ENCODE data around the gene INTS2.

The INTS2 gene

DNA sequence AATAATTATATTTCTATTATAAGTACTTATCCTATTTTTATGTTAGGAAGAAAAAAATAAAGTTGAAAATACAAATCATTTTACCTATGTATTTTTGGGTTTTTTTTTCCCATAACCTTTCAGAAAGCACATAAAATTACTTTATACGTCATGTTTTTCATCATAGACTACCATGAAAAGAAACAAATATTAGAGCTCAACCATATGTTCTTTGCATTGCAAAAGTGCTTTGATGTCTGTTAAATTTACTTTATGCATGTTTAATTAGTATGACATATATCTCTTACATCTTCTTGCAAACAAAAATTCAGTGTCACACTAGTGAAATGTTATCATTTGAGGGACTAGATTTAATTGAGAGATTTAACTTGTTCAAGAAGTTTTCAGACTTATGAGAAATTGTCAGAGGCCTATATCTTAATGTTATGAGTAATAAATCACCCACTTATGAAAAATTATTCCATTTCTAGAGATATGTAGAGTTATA, 88.4 kb downstream of the INTS2 start:
- Histone ChIP-seq H3K36me3 (ENCODE audit: insufficient read depth, low read length) (peaks cover 17% of the 10 kb centered on the region), H3K9ac (ENCODE audit: insufficient read length) (no peak overlapping the region), H3K4me3 (no peak overlapping the region), H3K9me3 (ENCODE audit: low read depth, low read length) (no peaks in the 10 kb centered on the region), H3K27ac (no peak overlapping the region)
- TF ChIP-seq EZH2 (IDR thresholded peaks at IDR 0.05) (no peak), FOXP2 (optimal IDR thresholded peaks at IDR 0.05; ENCODE audit: control extremely low read depth, extremely low read length, insufficient read depth) (no peak), POLR2AphosphoS5 (IDR thresholded peaks at IDR 0.05; ENCODE audit: borderline replicate concordance, low read depth, low read length) (no peak)
- no peak for DNase-seq (ENCODE audit: low read depth, low spot score)

DNA sequence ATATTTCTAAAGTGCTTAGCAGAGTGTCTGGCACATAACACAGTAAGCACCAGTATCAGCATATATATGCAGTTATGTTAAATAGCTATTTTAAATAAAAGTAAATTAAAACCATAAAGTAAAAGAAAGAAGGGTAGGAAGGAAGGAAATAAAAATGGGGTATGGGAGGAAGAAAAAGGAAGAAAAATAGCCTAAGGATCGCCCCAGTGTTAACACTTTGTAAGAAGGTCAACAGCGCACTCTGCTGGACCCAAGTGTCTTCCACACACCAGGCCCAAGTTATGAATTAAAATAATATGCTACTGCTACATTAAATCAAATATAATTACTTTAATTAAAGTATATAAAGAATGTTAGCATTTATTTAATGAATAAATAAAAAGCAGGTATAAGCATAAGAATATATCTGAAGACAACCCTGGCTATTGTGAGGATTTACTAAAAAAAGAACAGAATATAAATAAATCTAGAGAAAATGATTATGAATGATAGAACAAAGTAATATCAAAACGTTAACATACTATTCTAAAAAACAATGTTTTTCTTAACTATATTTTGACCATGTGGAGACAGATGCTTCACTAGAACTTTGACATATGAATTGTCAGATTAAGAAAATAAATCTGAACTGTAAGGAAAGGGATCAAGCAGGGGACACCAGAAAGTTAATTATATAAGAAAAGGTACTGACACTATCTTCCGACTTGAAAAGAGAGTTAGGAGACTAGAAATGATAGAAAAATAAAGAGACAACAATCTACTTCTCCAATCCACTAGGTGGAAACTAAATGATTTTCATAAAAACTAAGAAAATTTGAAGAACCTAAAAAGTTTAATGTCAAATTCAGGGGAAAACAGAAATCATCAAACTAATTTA, 90.4 kb downstream of the INTS2 start:
- H3K9ac ChIP-seq (ENCODE audit: insufficient read length), result no peak overlapping the region
- no peak for TF ChIP-seq EZH2 (IDR thresholded peaks at IDR 0.05)
- no peak for TF ChIP-seq POLR2AphosphoS5 (IDR thresholded peaks at IDR 0.05; ENCODE audit: borderline replicate concordance, low read depth, low read length)
- no peak for TF ChIP-seq FOXP2 (optimal IDR thresholded peaks at IDR 0.05; ENCODE audit: control extremely low read depth, extremely low read length, insufficient read depth)
- no peak overlapping the region for H3K4me3 ChIP-seq
- H3K27ac ChIP-seq, result no peak overlapping the region
- H3K9me3 ChIP-seq (ENCODE audit: low read depth, low read length), result no peaks in the 10 kb centered on the region
- H3K36me3 ChIP-seq (ENCODE audit: insufficient read depth, low read length), result peaks cover 4% of the 10 kb centered on the region; the same call in 1 of the 2 replicates
- peak; percentile 51 for DNase-seq (ENCODE audit: low read depth, low spot score)

- H3K4me3 ChIP-seq, result no peak overlapping the region
- H3K9me3 ChIP-seq (ENCODE audit: low read depth, low read length), result no peaks in the 10 kb centered on the region
- H3K27ac ChIP-seq, result no peak overlapping the region
- TF ChIP-seq FOXP2 (optimal IDR thresholded peaks at IDR 0.05; ENCODE audit: control extremely low read depth, extremely low read length, insufficient read depth) (no peak), EZH2 (IDR thresholded peaks at IDR 0.05) (no peak), POLR2AphosphoS5 (IDR thresholded peaks at IDR 0.05; ENCODE audit: borderline replicate concordance, low read depth, low read length) (no peak)
- no peak for DNase-seq (ENCODE audit: low read depth, low spot score)
- no peak overlapping the region for H3K9ac ChIP-seq (ENCODE audit: insufficient read length)
- H3K36me3 ChIP-seq (ENCODE audit: insufficient read depth, low read length), result no peaks in the 10 kb centered on the region; the same call in 1 of the 2 replicates
These were observed 91.3 kb downstream of the INTS2 start for GRCh38 chr17:61836266-61837174.

DNA sequence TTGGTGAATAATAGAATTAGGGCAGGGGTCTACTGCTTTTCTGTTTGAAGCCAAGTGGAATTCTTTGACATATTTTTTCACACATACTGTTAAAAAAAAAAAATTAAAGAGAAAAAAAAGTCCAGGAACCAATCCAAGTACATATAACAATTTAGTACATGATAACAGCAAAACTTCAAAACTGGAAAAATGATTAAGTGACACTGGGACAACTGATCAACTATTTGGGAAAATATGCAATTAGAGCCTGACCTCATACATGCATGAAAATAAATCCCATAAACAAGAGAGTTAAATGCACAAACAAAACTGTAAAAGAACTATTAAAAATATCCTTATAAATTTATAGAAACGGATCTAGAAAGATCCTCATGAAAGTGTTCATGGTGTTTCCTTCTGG, 92.2 kb downstream of the INTS2 start:
- Histone ChIP-seq H3K4me3 (no peak overlapping the region), H3K9me3 (ENCODE audit: low read depth, low read length) (no peaks in the 10 kb centered on the region), H3K9ac (ENCODE audit: insufficient read length) (no peak overlapping the region), H3K27ac (no peak overlapping the region), H3K36me3 (ENCODE audit: insufficient read depth, low read length) (no peaks in the 10 kb centered on the region)
- TF ChIP-seq EZH2 (IDR thresholded peaks at IDR 0.05) (no peak), FOXP2 (optimal IDR thresholded peaks at IDR 0.05; ENCODE audit: control extremely low read depth, extremely low read length, insufficient read depth) (no peak), POLR2AphosphoS5 (IDR thresholded peaks at IDR 0.05; ENCODE audit: borderline replicate concordance, low read depth, low read length) (no peak)
- DNase-seq (ENCODE audit: low read depth, low spot score), result no peak

DNA sequence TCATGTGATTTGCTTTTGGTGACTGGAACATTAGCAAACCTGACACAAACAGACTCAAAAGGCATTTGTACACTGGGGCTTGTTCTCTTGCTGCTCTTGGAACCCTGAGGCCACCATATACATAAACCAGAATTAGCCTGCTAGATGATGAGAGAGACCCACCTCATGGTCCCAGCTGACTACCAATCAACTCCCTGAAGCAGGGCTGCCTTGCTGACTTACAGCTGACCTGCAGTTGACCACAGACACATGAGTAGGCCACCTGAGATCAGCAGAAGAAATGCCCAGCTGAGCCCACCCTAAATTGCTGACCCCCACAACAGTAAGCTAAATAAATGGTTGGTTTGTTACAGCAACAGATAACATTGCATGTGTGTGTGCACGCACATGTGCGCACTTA, 93.2 kb downstream of the INTS2 start:
- H3K4me3 ChIP-seq, result no peak overlapping the region
- H3K36me3 ChIP-seq (ENCODE audit: insufficient read depth, low read length), result 0 out of 2 replicates have a peak, but pooled peaks cover under 1% of the 10 kb centered on the region
- no peaks in the 10 kb centered on the region for H3K9me3 ChIP-seq (ENCODE audit: low read depth, low read length)
- DNase-seq (ENCODE audit: low read depth, low spot score), result no peak
- H3K9ac ChIP-seq (ENCODE audit: insufficient read length), result no peak overlapping the region
- TF ChIP-seq POLR2AphosphoS5 (IDR thresholded peaks at IDR 0.05; ENCODE audit: borderline replicate concordance, low read depth, low read length) (no peak), EZH2 (IDR thresholded peaks at IDR 0.05) (no peak), FOXP2 (optimal IDR thresholded peaks at IDR 0.05; ENCODE audit: control extremely low read depth, extremely low read length, insufficient read depth) (no peak)
- H3K27ac ChIP-seq, result no peak overlapping the region

- no peak overlapping the region for H3K4me3 ChIP-seq
- no peak overlapping the region for H3K9ac ChIP-seq (ENCODE audit: insufficient read length)
- TF ChIP-seq EZH2 (IDR thresholded peaks at IDR 0.05) (no peak), FOXP2 (optimal IDR thresholded peaks at IDR 0.05; ENCODE audit: control extremely low read depth, extremely low read length, insufficient read depth) (no peak), POLR2AphosphoS5 (IDR thresholded peaks at IDR 0.05; ENCODE audit: borderline replicate concordance, low read depth, low read length) (no peak)
- DNase-seq (ENCODE audit: low read depth, low spot score), result no peak
- 0 out of 2 replicates have a peak, but pooled peaks cover 5% of the 10 kb centered on the region for H3K36me3 ChIP-seq (ENCODE audit: insufficient read depth, low read length)
- no peak overlapping the region; the same call in 1 of the 2 replicates for H3K27ac ChIP-seq
- H3K9me3 ChIP-seq (ENCODE audit: low read depth, low read length), result no peaks in the 10 kb centered on the region
These were observed 94.1 kb downstream of the INTS2 start for GRCh38 chr17:61833536-61834193.

DNA sequence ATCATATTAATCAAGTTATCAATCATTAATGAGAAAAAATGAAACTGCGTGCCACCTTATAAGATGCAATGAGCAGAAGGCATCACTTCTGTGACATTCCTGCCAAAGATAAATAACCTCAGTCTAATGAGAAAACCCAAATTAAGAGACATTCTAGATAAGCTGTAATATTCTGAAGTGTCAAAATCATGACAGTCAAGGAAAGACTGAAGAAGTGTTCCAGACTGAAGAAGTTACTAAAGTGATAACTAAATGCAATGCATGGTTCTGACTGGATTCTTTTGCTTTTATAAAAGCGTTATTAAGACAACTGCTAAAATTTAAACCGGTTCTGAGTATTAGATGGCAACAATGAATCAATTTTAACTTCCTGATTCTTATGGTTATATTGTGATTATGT, 95.3 kb downstream of the INTS2 start:
- Histone ChIP-seq H3K36me3 (ENCODE audit: insufficient read depth, low read length) (peaks cover 13% of the 10 kb centered on the region), H3K9ac (ENCODE audit: insufficient read length) (no peak overlapping the region), H3K4me3 (no peak overlapping the region), H3K27ac (no peak overlapping the region), H3K9me3 (ENCODE audit: low read depth, low read length) (no peaks in the 10 kb centered on the region)
- DNase-seq (ENCODE audit: low read depth, low spot score), result no peak
- TF ChIP-seq POLR2AphosphoS5 (IDR thresholded peaks at IDR 0.05; ENCODE audit: borderline replicate concordance, low read depth, low read length) (no peak), FOXP2 (optimal IDR thresholded peaks at IDR 0.05; ENCODE audit: control extremely low read depth, extremely low read length, insufficient read depth) (no peak), EZH2 (IDR thresholded peaks at IDR 0.05) (no peak)
